SK-MEL-5 (cell line): ENCODE measurements around the gene FYB1. TPM values are rescaled to one million over a fixed set of nuclear protein-coding genes. Genes with fewer than 3 reads are reported as not detected.
"Not testable (repeated sequence)": the region's sequence is repeated elsewhere in the genome, so short reads cannot be mapped to it uniquely, and the experiment has no call there.

Source experiments
- DNase-seq: peaks from one replicate; pipeline ENCODE4 v3.0.0-alpha.2; 2016; ENCODE audit warnings: low read depth, low spot score
- in situ Hi-C: cut with HindIII; loops from 2 replicates; pipeline ENCODE4 v1.10.0; 2016; ENCODE audit warnings: low sequenced_read_pairs, high pct_unique_total_duplicates, low pct_unique_long_range_greater_than_20kb
- total RNA-seq: library from RNA; depleted of rRNA; stranded (reverse); fragments of >200 nt; shearing (Covaris generic); gene quantifications from 2 replicates; pipeline ENCODE4 v1.2.3, GENCODE V29; 2014

FYB1 gene
- total RNA-seq, 1 experiment from 2014 or later, result 29.1 TPM

- in situ Hi-C loops, result no loop called here
- no peak for DNase-seq
These were observed 24.1 kb downstream of the FYB1 start for GRCh38 chr5:39195198-39195826.

- peak; percentile 67 for DNase-seq
- in situ Hi-C loops, result no loop called here
These were observed 24.8 kb downstream of the FYB1 start for GRCh38 chr5:39194466-39195136.

DNA sequence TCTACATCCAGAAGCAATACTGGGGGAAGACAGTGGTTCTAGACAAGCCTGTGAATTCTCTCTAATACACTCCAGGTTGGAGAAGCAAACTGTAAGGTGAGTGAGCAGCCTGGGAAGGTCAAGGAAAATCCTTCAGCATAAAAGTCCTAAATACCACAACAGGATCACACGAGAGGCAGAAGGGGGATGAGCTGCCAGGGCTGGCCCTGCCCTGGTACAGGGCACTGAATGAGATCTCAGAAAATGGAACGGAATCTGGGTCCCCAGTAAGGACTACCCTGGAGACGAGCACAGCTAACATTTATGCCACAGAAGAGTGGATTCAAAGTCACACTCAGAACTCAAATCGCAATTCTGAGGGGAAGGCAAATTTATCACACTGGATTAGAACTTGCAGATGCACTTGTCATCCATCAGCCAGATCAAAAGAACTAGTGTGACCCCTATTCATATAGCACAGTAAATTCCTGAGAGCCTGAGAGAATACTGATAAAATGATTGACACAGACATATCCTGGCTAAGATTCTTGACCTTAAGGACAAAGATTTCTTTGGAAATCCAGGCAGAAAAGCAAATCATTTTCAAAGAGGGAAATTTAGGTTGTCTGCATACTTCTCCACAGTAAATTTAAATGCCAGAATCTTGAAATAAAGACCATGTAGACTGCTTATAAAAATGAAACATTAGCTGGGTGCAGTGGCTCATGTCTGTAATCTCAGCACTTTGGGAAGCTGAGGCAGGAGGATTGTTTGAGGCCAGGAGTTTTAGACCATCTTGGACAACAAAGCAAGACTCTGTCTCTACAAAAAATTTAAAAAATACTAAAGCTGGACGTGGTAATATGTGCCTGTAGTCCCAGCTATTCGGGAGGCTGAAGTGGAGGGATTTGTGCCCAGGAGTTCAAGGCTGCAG, 25.6 kb downstream of the FYB1 start:
- DNase-seq, result no peak
- in situ Hi-C loops, result no loop called here

DNA sequence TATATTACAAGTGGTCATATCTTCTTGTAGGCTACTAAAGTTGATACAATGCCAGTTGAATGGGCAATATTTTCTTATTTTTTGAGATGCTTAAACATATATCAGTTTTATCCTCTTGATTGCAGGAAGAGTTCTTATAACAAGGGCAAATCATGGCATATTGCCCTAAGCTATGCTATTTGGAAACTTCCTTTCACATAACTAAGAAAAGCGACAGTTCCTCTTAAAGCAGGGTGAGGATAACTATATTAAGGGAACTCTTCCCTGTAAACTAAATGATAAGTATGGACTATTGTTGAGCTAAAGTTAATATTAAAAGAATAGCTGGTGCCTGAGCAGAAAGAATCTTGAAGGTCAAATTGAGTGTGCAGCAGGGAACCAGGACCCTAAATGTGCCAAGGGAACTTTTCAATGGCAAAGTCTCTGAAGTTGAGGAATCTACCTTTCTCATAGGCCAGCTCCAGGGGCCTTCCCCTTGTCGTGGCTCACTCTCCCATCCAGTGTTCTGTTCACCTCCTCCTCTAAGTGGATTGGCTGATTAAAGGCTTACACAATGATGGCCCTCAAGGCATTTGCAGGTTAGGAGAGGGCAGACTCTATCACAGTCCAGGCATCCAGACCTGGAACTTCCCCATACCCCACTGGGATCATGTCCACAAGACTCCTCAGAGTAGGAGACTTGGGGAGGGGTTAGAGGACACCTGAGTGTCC, 26.8 kb downstream of the FYB1 start:
- DNase-seq, result no peak
- in situ Hi-C loops, result no loop called here

DNA sequence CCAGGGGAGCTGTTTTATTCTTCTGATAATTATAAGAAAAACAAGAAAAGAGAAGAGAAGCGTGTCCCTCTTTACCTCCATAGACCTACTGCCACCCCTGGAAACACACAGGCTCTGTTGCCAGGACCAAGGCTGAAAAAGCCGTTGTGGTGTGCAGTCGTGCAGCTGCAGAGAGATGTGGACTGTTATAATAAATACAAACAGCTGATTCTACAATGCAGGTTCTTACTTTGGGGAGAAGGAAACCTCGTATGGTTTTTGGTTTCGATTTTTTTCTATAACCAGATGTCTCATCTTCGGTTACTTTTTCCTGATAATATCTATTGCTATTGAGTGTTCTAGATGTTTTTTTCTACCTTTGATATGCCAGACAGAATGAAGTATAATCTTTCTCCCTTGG, 28.1 kb downstream of the FYB1 start:
- in situ Hi-C loops, result no loop called here
- DNase-seq, result peak; percentile 54

- no peak for DNase-seq
- in situ Hi-C loops, result no loop called here
These were observed 28.9 kb downstream of the FYB1 start for GRCh38 chr5:39190311-39191102.

DNA sequence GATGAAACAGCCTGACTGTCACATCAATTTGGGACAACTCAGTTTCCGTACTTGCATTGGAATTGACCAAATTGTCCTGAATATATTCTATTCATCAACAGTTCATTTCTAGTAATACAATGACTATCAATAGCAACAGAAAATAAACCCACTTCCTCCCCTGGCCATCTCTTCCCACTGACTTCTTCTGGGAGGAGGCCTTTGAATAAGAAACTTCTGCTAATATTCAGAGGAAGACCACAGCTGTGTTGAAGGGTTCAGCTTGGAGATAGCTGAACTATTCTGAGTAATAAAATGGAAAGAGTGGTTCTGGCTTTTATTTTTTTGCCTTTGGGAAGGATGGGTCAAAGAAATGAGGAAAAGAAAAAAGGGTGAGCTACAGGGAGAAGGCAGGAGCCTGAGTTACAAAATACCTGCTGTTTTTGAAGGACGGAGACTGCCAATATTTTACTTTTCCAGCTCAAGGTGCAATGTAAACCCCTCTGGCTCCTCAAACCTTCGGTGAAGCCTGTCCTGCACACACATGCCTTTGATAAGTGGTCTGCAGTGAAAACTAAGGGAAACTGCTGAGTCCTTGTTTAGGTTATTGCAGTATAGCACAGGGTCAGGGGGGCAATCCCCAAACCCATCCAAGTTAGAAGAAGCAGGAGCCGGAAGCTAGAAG, 29.9 kb downstream of the FYB1 start:
- in situ Hi-C loops, result no loop called here
- DNase-seq, result no peak

- no peak for DNase-seq
- in situ Hi-C loops, result no loop called here
These were observed 31.3 kb downstream of the FYB1 start for GRCh38 chr5:39187831-39188731.

- DNase-seq, result no peak
- in situ Hi-C loops, result no loop called here
These were observed 32.4 kb downstream of the FYB1 start for GRCh38 chr5:39186722-39187539.

DNA sequence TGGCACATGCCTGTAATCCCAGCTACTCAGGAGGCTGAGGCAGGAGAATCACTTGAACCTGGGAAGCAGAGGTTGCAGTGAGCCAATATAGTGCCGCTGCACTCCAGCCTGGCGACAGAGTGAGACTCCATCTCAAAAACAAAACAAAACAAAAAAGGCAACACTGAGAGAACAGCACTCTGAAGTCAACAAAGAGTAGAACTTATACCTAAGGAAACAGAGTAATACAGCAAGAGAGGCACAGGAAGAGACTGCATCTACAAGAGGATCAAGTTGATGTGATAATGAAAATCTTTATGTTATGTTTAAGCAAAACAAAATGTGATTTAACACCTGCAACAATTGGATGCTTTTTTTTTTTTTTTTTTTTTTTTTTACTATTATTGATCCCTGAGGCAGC, 33.1 kb downstream of the FYB1 start:
- DNase-seq, result no peak
- in situ Hi-C loops, result no loop called here

GRCh38 chr5:39185761-39186160, 33.6 kb downstream of the FYB1 start:
- in situ Hi-C loops, result no loop called here
- DNase-seq, result no peak

- in situ Hi-C loops, DNase-seq: not testable (repeated sequence)
These were observed 39.8 kb downstream of the FYB1 start for GRCh38 chr5:39179561-39179960.

- no peak for DNase-seq
- in situ Hi-C loops, result no loop called here
These were observed 40.5 kb downstream of the FYB1 start for GRCh38 chr5:39178861-39179260.

- in situ Hi-C loops, result no loop called here
These were observed 41.2 kb downstream of the FYB1 start for GRCh38 chr5:39178171-39178570.

DNA sequence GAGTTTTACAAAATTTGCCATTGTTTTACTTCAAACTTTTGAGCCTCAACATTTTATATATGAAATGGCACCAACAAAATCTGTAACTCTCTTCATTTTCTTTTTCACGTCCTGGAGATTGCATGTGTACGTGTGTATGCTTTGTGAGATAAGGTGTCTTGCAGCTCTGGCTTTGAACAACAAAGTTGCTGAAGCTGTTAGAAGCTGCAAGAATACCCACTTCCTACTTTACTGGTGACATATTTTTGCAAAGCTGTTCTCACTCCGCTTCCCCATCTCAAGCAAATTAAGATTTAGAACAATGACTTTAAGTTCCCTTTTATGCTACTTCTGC, 41.8 kb downstream of the FYB1 start:
- in situ Hi-C loops, result no loop called here
- no peak for DNase-seq

More at GRCh38 chr5:39178171-39178570, 41.2 kb downstream of the FYB1 start:
- DNase-seq, result peak; percentile 52
